T-helper 1 cell (primary cell): Measurements from ENCODE around the gene GRIA1.

Experiments
- DNase-seq, 5 donors: peaks; one replicate each; pipeline ENCODE4 v3.0.0-alpha.2; 2012 to 2020

The GRIA1 gene

DNA sequence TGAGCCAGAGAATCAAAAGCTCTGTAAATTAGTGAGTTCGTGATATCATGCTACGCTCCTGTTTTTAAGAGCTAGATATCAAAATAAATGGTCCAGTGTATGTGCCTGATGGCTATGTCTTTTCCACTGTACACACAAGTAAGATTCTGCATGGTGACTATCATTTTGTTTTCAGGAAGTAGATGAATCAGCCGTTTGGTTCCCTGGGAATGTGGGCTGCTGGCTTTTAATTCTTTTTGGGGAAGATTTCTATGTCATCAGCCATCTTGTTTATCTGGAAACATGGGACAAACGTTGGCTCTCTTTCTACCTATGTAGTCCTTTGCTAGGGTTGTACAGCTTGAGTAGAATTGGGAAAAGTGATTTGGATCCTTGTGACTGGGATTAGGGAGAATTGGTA, 126.7 kb downstream of the GRIA1 start:
- no peak for DNase-seq

DNA sequence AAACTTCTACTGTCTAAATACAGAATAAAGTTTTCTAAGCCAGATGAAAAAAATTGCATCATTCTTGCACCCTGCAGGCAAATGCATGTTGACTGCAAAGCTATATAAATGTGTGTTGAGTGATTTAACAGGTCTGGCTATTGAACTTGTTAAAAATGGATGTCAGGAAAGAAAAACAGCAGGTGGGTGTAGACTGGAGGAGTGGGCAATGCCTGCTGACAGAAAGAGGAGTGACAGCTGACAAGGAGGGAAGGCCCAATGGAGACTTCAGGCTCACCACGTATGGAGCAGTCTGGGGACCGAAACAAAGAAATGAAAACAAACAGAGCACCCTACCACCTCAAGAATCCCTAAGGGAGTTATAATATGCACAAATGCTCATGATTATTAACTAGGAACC, 127.8 kb downstream of the GRIA1 start:
- no peak for DNase-seq

DNA sequence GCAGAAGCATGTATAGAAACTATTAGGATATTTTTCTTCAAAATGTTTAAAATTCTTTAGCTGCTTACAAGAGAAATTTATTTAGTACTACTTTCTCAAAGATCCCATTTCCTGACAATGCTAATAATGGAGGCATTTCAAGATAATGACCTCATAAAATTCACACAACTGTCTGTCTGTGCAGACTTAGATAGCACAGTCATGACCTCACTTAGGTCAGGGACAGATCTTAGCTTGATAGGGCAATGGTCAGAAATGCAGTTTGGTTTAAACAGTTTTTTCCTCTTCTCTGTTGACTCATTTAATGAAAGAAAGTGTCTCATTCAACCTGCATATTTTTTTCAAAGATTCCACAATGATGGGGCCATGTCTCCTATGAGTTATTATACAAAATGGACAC, 128.4 kb downstream of the GRIA1 start:
- no peak for DNase-seq

DNA sequence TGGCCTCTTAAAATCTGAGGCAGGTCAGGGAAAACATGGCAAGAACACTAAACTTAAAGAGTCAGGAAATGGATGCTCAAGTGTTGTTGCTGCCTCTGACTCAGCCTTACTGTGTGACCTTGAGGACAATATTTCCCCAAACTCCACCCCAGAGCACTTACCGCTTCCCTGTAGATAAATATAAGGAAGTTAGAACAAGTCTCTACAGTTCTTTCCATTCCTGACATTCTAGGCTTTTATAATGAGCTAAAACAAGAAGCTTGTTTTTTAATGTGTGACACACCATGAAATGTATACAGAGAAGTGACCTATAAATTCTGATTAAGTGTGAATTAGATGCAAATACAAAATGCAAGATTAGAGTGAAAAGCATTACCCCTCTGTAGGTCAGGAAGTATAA, 129.3 kb downstream of the GRIA1 start:
- DNase-seq = no peak

DNA sequence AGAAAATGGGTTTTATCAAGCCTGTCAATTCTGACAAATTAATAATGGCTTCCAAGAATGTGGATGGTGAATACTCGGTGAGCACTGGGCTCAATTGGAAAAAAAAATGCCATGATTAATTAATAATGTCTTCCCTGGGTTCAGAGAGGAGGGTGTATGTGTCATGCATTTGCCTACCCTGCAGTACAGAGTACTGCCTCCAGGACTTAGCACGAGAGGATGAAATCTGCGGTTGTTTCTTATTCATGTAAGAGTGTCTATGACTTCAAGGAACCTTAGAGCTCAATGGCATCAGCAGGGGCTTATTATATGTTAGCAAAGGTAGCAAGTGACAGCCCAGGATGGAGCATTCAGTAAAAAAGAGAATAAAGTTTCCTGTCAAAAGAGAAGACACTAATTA, 132.7 kb downstream of the GRIA1 start:
- no peak for DNase-seq

DNA sequence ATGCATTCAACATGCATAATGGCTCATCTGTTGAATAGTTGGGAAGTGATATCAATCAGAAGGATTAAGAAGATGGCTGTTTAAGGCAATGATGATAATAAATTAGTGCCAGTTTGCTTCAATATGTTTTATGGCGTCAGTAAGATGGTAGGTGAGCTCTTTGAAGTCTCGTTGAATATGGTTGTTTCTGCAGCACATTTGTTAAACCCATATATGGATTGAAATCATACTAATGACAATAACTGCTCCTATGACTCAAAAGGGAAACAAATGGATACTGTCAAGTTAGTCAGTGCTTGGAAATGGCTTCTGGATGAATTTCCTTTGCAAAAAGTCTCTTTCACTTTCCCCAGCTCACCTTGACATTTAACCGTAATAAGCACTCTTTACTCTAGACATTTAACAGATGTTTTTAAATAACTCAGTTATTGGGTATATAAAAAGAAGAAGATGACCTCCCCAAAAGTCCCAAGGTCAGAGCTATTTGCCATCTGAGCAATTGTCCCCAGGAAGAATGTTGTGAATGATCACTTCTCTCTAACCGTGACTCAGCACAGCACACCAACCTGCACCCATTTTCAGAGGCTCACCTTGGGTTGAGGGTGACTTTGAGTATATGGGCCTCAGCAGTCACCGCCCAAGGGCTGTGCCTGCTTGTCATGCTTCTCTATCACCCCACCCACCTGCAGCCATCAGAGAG, 133.4 kb downstream of the GRIA1 start:
- no peak for DNase-seq

DNA sequence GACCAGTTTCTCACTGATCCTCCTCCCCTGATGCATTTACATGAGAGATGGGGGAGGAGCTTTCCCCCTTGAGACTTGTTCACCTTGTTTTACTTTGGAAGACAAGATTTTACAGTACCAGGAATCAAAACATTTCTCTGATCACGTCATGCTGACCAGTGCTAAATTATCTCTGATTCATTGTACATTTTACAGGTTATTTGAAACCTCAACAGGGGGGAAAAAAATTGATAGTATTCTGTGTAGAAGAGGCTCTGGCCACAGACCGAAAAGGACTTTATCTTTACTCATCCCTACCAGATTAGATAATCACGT, 133.9 kb downstream of the GRIA1 start:
- DNase-seq = no peak

DNA sequence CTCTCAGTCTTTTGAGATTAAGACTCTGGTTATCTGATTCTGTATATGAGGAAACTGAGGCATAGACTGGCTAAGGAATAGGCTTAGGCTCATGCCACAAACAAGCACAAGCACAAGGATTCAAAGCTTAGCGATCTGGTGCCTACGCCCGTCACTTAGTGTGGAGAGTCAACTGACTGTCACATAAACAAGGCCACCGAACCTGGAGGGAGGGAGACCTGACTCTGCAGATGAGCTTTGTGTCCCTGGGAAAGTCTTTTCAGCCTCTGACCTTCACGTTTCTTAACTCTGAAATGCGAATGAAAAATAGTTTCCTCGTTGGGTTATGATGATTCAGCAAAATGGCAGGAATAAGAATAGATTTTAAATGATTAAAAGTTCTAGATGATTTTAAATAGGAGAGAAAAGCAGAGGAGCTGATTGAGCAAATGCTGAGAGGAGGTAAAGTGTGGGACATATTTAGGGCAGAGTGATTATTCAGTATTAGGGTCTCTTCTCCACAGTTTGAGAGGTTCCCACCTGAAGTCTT, 135.4 kb downstream of the GRIA1 start:
- DNase-seq = no peak

DNA sequence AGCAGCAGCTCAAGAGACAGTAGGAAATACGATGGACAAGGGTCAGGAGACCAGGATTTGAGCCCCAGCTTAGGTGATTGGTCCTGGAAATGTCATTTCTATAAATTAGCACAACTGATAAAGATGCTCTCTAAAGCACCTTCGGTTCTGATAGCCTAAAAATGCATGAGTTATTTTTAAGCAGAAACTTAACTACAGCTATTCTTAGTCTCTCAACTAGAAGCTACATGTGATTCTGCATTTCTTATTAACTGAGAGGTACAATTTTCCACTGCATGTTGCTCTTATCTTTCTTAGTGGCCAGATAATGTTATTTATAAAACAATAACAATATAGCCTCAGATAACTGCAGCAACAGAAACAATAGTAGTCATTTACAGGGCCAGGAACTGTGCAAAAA, 136.4 kb downstream of the GRIA1 start:
- no peak for DNase-seq

DNA sequence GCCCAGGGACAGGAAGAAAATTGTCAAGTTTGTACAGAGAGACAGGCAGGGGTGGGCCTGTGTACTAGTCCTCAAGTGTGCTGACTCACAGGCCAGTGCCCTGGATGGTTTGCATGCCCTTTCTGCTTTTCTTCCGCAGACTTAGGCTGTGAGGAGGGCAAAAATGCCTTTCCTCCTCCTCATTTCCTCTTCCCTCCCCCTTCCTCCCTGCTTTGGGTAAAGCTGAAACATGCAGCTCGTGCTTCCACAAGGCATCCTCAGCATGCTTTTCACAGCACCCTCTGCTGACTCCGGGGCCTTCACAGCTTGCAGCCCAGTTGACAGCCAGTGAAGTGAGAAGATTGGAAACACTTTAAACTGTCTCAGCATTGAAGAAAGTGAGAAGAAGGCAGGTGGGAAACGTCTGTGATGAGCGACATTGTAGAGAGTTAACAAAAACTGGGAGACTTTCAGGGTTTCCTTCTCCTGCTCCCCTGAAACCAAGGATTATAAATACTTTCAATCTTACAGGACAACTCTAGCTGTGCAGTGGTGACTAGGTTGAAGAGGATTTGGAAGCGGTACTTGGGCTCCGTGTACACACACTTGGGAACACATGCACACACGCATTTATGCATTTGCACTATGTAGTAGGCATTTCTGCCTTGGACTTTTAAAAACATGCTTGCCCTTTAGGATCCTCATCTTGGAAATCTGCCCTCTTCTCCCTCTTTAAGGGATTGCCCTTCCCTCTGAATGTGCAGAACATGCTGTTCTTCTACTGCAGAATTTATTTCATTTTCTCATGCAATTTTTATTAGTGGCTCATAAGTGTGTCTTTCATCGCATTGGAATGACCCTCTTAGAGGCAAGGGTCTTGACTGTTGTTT, 138.8 kb downstream of the GRIA1 start:
- no peak for DNase-seq

DNA sequence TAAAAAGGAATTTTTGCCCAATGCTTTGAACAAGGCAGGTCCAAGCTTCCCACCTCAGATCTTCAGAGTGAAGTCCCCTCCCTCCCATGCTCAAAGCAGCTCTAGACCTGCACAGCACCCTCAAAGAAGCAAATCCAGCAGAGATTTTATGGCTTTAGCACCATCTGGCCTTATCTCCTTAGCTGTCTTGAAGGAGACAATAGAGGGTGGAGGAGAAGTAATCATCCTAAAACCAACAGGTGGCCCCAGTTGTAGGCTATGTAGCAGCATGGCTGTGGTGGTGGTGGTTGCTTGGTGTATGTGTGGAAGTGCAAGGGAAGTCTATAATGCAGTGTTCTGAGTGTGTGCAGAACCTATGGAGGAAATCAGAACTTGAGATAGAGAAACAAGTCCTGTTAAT, 140.1 kb downstream of the GRIA1 start:
- no peak for DNase-seq

DNA sequence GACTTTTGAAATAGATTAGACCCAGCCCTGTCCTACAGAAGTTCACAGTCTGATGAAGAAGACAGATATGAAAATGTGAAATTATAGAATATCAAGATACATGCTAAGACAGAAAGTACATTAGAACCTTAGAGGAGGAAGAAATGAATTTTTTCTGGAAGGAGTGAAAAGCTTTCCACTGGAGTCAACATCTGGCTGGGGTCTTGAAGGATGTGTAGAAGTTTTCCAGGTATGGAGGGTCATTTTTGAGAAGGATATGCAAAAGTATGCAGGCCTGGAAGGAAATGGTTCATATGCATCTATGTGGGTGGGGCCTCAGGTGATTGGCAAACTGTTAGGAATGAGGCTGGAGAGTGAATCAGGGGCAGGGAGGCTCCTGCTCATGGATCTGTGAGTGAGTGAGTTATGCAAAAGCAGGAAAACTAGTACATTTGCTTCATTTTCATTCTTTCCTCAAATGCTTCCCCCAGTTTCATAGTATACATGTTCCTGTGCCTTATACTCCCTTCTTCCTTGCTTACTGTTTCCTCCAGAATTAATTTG, 142.3 kb downstream of the GRIA1 start:
- no peak for DNase-seq

DNA sequence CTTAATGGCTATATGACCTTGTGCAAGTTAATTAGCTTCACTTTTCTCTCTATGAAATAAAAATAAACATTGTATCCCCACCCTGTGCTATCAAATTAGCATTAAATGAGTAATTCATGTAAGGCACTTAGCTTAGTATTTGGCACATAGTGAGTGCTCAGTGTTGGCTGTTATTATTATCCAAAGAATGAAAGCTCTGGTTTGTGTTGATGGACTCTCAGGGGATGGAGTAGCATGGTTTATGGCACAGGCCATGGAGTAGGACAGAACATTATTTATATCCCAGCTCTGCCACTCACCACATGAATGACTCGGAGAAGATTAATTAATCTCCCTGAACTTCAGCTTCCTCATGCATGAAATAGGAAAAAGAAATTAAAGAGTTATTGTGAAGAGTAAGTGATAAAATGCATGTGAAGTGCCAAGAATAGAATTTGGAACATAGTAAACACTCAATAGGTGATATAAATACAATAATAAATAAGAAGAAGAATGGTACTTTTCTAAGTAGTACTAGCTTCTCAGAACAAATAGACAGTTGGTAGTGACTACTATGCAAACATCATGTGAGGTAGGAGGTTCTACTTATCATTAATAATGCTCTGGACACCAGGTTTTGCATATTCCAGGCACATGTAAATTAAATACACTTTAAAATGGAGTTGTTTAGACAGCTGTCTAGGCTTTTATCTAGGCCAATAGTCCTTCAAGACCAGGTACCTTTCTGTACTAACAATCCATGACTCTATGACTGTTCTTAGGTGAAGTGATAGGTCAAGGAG, 146.4 kb downstream of the GRIA1 start:
- DNase-seq = no peak

DNA sequence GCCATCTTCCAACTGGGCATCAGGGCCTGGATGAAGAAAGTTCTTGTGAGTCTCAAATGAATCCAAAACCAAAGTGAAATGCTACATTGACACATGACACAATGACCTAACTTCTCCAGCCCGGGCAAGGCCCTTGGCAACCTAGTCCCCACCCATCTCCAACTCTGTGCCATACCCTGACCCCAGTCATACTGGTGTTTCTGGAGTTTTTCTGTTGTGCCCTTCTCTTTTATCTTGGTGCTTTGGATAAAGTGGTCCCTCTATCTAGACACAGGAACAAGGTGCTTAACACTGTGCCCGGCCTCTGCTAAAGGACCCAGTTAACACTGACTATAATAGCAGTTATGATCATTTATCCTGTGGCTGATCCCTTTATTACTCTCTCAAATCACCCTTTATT, 149.8 kb downstream of the GRIA1 start:
- no peak for DNase-seq

DNA sequence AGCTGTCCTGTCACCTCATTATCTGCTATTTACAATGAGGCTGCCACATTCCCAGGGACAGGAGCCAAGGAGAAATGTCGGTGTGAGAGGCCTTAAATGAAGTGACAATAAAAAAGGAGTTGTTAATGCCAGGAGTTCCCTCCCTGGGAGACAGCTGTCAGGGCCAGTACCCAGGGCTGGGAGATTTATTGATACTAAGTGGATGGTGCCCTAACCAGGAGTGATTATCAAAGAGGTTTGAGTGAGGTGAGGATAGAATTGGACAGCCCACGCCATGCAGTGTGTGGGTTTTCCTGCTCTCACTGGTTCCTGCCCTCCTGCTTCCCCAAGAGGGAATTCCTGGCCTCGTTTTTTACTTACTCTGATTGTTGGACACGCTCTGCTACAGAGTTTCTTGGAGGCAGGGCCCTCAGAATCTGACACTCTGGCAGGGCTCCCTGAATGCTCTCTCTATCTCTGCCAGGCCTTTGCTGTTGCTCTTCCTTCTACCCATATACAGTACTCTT, 150.8 kb downstream of the GRIA1 start:
- DNase-seq = no peak

DNA sequence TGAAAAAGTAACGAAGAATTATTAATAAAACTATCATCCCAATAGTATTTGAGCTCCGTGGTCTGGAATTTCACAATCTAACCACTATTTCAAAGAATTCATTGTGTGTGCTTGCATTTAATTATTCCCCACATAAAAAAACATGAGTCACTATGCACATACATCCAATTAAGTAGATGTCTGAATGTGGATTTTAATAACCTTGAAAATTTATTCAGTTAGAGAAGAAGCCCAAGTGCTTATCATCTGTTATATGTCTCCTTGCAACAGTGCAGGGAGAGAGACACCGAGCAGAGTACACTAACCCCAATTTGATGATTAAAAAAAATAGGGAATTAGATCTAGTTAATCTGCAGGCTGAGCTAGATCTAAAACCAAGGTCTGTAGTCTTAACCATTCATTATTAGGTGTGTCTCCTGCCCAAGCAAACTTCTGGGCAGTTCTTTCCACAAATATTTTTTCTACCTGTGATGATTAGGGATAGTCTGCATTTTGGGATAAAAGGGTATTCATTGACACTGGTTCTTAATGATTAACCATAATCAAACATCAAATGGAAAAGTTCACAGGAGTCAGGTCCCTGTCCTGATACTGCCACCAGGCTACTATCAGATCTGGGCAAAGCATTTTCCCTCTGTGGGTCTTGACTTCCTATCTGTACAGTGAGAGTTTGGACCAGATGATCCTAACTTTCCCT, 164.2 kb downstream of the GRIA1 start:
- no peak for DNase-seq

DNA sequence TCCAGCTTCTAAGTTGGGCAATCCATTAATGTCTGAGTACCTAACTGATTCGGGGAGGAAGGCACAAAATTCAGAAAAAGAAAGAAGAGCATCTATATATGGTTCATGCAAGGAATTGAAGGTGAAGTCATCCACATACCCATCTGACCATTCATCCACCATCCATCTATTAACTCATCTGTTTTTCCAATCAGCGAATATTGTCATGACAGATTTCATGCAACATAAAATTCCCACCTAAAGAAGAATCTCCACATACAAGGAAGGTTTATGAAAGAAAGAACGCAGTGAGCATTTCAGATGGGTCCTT, 164.7 kb downstream of the GRIA1 start:
- no peak for DNase-seq

DNA sequence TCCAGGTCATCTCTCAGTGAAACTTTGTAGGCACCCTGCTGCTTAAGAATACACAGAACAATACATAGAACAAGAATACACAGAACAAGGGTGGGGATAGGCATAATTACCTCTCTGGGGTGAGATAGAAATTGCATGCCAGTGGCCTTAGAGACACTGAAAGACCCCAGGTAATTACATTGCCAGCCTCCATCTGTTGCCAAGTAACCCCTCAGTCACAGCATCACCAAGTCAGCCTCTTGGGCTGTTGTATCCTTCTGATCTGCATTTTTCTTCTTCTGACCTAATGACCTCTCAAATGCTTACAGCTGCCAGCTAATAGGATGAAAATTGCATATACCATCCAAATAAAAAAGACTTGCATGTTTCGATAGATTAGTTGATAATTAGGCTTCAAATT, 167.7 kb downstream of the GRIA1 start:
- DNase-seq = no peak

DNA sequence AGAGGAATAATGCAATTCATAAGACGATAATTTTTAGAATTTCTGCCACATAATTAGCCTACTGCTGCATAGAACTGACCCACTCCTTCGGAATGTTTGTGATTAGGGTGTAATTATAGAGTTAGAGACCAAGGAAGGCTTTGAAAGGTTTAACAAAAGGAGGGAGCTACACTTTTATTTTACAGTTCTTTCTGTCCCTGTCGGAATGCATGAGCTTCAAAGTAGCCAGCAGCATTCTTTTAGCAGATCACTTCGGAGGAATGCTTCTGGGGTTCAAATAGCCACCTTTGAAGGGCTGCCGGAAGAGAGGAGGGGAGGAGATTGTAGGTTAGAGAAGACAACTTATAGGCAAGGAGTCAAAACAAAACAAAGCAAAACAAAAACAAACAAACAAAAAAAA, 168.1 kb downstream of the GRIA1 start:
- no peak for DNase-seq

DNA sequence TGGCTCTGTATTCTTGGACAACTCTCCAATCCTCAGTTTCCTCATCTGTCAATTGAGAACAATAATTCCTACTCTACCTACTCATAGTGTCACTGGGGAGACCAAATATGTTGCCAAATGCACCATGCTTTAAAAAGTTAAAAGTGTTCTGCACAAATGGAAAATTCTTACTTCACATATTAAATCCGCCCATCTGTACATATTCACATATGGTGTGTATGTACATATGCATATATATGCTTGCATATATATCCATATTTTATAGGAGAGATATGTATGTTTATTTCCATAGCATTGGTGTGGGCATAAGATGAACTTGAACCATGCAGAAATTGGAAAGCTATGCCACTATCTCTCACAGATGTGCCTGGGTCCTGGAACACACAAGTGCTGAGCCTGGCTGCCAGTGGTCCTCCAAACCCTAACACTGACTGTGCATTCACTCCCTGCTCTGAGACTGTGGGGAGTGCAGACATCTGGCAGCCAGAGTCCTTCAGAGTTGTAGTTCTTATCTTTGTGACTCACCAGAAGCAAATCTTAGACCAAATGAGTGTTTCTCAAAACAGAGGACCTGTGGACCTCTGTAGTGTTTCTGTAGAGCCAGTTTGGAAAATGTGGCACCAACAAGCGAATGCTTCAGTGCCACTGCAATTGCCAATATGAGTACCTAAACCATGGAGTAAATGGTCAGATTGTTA, 168.7 kb downstream of the GRIA1 start:
- DNase-seq = no peak

DNA sequence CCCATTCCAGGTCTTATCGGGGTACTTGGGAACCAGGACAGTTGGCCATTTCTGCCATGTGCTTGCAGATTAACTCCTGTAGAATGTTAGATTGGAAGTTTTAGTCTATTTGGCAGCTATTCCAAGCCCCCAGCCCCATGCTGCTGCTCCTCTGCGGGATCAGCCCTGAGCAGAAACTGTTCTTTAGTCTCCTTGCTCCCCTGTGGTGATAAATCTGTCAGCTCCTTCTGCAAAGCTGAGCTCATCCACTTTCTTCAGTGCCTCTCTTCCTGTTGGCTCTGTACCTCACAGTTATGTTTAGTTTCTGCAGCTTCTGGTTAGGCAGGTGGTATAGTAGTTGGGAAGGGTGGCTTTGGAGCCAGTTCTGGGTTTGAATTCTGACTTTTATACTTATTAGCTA, 170.4 kb downstream of the GRIA1 start:
- no peak for DNase-seq

DNA sequence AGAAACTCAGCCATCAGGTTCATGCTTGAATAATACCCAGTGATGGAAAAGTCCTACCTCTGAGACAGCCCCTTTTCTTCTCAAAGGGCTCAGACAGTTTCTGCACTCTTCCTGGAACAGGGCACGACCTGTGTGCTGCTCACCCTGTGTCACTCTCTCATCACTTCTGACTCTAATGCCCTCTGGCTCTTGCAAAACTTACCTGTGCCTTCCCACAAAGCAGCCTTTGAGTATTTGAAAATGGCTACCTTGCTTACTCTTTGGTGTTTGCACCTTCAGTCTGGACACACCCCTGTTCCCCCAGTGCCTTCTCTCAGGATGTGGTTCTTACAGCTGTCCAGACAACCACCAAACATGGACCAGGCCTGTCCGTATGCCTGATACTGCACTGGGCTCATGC, 171.4 kb downstream of the GRIA1 start:
- DNase-seq = no peak
